ENCODE data around the gene CSGALNACT2.

GRCh38 chr10:43218951-43219837 lies 80.9 kb downstream of the CSGALNACT2 start:
- TF ChIP-seq EGR1 (IDR thresholded peaks at IDR 0.05) = no peak
- no peak for TF ChIP-seq TEAD4 (IDR thresholded peaks at IDR 0.05)
- TF ChIP-seq EP300 (IDR thresholded peaks at IDR 0.05; ENCODE audit: borderline replicate concordance) = no peak
- TF ChIP-seq, protein P1, sequence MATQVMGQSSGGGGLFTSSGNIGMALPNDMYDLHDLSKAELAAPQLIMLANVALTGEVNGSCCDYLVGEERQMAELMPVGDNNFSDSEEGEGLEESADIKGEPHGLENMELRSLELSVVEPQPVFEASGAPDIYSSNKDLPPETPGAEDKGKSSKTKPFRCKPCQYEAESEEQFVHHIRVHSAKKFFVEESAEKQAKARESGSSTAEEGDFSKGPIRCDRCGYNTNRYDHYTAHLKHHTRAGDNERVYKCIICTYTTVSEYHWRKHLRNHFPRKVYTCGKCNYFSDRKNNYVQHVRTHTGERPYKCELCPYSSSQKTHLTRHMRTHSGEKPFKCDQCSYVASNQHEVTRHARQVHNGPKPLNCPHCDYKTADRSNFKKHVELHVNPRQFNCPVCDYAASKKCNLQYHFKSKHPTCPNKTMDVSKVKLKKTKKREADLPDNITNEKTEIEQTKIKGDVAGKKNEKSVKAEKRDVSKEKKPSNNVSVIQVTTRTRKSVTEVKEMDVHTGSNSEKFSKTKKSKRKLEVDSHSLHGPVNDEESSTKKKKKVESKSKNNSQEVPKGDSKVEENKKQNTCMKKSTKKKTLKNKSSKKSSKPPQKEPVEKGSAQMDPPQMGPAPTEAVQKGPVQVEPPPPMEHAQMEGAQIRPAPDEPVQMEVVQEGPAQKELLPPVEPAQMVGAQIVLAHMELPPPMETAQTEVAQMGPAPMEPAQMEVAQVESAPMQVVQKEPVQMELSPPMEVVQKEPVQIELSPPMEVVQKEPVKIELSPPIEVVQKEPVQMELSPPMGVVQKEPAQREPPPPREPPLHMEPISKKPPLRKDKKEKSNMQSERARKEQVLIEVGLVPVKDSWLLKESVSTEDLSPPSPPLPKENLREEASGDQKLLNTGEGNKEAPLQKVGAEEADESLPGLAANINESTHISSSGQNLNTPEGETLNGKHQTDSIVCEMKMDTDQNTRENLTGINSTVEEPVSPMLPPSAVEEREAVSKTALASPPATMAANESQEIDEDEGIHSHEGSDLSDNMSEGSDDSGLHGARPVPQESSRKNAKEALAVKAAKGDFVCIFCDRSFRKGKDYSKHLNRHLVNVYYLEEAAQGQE (IDR thresholded peaks at IDR 0.05; ENCODE audit: low read depth) = no peak
- TF ChIP-seq, protein P2, sequence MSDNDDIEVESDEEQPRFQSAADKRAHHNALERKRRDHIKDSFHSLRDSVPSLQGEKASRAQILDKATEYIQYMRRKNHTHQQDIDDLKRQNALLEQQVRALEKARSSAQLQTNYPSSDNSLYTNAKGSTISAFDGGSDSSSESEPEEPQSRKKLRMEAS (IDR thresholded peaks at IDR 0.05) = no peak
- no peak for TF ChIP-seq TCF12 (IDR thresholded peaks at IDR 0.05; ENCODE audit: low read depth)
- TF ChIP-seq CREB1 (IDR thresholded peaks at IDR 0.05; ENCODE audit: low read depth) = no peak
